Right lobe of liver (tissue), 4 donors: ENCODE data around the gene RALGAPA2.

Experiments used
- CTCF ChIP-seq, 4 donors: fragments of 200-600 bp in 3 of 4; fragments of 450-650 bp in 1 of 4; IDR thresholded peaks; one replicate each; pipeline versions ENCODE4 v1.5.1 to v1.8.0; 2016 to 2022; ENCODE audit warnings: antibody characterized with exemption in 4 of 4, mild to moderate bottlenecking in 2 of 4
- POLR2A ChIP-seq: fragments of 450-650 bp; IDR thresholded peaks from one replicate; pipeline ENCODE4 v1.6.1; 2017; ENCODE audit warnings: antibody characterized with exemption, mild to moderate bottlenecking
- donor health status: DM: no; HTN: no; CAD: no.
- donor health status: DM: no; HTN: no; CAD: no.
- donor health status: DM: no; HTN: yes; CAD: no.

GRCh38 chr20:20439602-20440190 is 272.7 kb downstream of the RALGAPA2 start:
- TF ChIP-seq CTCF (IDR thresholded peaks at IDR 0.05) (no peak), POLR2A (no peak)
